LNCAP (cell line): ENCODE results near the gene BARHL2.

Experiments
- TF ChIP-seq, protein P1 (sequence below): fragments of 450-650 bp; IDR thresholded peaks from 2 replicates; pipeline ENCODE4 v1.5.1; 2017; ENCODE audit warnings: mild to moderate bottlenecking

BARHL2 gene

DNA sequence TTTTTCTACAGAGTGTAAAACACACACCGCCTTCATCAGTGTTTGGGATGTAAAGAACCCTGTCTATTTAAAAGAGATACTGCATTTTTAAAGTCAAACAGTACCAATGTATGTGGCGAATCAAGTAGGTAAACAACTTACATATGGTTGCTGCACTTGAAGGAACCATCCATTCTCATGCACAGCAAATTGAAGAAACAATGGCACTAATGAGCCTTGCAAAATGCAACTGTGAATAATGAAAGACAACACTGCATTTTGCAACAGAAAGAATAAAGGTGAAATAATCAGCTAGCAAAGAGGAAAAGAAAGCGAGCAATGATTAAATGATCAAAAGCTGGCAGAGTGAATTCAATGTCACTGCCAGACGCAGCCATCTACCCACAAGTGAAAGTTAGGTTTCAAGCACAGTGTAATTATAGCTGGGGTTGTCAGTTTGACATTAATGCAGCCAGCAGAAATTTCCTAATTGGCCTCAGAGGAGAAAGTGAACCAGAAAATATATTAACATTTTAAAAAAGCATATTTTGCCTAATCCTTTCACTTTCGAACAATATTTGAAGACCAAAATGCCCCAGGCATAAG lies 10.9 kb upstream of the BARHL2 start:
- TF ChIP-seq, protein P1, sequence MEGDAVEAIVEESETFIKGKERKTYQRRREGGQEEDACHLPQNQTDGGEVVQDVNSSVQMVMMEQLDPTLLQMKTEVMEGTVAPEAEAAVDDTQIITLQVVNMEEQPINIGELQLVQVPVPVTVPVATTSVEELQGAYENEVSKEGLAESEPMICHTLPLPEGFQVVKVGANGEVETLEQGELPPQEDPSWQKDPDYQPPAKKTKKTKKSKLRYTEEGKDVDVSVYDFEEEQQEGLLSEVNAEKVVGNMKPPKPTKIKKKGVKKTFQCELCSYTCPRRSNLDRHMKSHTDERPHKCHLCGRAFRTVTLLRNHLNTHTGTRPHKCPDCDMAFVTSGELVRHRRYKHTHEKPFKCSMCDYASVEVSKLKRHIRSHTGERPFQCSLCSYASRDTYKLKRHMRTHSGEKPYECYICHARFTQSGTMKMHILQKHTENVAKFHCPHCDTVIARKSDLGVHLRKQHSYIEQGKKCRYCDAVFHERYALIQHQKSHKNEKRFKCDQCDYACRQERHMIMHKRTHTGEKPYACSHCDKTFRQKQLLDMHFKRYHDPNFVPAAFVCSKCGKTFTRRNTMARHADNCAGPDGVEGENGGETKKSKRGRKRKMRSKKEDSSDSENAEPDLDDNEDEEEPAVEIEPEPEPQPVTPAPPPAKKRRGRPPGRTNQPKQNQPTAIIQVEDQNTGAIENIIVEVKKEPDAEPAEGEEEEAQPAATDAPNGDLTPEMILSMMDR, result no peak

DNA sequence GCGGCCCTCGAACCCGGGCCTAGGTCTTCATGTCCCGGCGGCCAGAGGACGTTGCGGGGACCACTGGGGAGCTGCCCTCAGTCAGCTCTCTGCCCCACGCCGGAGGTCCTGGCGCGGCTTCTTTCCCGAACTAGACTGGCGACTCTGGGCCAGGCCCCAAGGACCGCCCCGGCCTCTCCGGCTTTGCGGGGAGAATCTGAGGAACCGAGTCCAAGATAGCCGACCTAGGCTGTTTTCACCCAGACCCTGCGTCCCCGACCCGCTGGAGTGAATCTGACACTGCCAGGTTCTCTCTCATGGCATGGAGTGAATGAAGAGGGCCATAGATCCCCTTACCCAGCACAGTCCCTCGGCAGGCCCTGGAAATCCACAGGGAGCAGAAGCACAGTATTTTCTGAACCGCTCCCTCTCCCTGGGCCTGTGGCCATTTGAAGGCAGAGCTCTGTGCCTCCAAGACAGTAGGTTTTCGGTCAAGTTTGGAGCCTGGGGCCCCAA lies 9.9 kb upstream of the BARHL2 start:
- TF ChIP-seq, protein P1, result no peak

DNA sequence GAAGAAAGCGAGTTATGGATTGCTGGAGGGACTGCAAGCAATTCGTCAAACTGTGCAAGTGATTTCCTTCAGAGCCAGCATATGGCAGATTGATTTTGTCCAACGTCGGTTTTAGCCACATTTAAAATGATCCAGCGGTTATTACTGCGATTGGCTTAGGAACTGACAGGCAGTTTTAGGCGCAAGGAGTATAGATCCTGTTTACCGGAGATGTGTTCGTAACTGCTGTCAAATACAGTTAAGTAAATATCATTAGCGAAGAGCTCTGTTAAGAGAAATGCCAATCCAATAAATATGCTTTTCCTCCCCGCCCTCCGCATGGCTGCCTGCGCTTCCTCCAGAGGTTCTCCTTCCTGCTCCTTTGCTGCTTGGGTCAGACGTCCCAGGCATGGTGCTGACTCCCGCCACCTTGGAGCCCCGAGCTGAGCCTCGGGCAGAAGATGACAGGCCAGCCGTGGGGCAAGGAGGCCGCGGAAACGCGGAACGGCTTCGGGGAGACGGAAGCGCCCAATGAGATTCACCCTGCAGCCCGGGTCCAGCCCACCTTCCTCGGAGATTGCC lies 9.4 kb upstream of the BARHL2 start:
- TF ChIP-seq, protein P1, result no peak

DNA sequence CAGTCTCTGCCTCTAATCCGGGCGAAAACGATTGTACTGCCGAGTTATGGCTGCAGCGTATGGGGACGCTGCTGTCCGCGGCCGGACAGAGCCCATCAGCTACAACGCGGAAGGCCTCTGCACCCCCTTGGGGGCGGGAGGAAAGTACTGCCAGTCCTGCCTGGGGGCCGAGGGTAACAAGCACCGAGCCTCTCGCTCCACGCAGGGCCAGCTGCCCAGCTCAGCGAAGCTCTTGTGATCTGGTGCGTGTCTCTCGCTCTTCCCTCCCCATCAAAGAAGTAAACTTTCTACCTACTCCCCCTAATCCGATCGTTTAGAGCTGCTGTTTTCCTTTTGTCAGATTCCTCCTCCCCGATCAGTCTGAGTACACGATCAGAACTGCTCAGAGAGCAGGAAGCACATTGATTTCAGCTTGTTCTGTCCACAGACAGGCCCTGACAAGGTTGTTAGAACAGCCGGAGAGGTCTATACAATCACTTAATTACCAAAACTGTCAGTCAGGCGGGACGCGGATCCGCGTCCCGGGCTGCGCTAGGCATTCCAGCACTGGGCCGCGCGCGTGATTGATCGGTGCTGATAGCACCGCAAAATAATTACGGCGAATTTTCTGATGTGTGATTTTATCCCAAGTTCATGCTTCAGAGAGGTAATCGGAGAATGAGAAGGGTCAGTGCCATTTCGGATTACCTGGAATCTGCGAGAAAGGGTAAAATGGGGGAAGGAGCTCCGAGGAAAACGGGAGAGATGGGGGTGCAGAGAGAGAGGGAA lies 8.7 kb upstream of the BARHL2 start:
- TF ChIP-seq, protein P1, result no peak

DNA sequence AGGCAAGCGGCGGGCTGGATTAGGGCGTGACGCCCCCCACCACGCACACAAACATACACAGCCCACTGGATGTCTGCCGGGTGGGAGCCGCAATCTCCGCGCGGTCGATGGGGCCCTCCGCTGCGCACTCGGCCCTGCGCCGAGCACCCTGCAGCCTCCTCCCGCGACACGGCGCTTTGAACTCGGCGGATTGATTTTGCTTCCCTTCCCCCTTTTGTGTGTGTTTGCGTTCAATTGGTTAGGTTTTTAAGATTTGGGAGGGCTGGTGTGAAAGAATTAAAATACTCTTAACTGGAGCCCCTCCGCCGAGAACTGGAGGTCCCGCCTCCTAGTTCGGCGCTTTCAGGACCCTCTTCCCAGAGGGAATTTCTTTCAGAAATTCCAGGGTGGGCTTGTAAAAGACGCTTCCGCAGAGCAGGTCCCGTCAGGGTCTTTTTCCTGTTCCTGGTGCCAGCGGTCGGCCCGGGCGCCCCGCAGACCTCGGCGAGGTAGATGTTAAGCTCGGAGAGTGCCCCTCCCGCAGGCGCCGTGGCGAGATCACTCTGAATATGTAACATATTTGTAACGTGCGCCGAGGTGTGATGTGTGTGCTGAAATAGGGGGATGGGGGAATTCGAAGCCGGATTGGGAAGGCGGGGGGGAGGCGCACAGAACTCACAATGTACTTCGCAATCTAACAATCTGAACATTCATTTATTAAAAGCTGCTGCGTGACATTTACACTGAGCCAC lies 8.0 kb upstream of the BARHL2 start:
- TF ChIP-seq, protein P1, result no peak

DNA sequence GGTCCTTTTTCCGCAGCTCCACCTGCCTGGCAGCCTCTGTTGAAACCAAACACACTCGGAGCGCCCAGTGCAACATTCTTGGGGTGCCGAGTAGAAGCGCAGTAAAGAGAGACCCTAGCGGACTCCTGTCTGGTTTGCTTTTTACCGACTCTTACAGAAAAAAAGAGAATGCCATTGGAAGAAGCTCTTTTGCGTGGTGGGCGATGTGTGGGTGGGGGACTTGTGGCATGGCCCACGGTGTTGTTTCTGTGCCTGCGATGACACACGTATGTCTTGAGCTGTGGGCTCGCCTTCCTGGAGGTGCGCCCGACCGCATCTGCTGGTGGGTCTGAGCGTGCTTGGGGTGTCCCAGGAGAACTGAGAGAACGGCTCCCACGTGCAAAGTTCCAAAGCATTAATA lies 7.3 kb upstream of the BARHL2 start:
- TF ChIP-seq, protein P1, result no peak

DNA sequence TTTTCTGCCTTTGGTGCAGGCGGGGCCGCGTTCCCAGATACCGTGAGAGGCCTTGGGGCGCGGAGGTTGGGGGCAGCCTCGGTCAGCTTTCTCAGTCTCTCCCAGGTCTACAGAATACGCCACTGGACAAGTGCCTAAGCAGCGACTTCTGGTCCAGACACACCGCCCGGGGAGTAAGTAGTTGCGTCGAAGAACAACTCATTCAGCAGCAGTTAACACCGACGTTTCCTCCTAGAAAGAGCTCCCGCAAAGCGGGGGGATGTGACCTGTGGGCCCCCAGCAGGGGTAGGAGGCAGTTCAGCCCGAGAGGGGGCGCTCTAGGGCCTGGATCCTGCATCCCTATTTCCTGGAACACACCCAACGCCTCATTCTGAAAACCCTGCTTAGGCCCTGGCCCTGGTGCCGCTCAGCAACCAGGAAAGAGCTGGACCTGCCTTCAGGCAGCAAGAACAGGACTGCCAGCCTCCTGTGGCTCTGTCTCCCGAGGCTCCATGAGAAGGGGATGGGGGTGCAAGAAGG lies 6.5 kb upstream of the BARHL2 start:
- TF ChIP-seq, protein P1, result no peak; the same call in 1 of the 2 replicates
